NT2/D1 (cell line): ENCODE measurements around the gene TLR5.

Experiments
- YY1 ChIP-seq: IDR thresholded peaks from 2 replicates; pipeline ENCODE4 v1.6.1; 2011; ENCODE audit not compliant: insufficient read length, insufficient read depth
- ZNF274 ChIP-seq: IDR thresholded peaks from 2 replicates; pipeline ENCODE4 v1.6.1; 2011; ENCODE audit warnings: mild to moderate bottlenecking, low read depth, low read length

DNA sequence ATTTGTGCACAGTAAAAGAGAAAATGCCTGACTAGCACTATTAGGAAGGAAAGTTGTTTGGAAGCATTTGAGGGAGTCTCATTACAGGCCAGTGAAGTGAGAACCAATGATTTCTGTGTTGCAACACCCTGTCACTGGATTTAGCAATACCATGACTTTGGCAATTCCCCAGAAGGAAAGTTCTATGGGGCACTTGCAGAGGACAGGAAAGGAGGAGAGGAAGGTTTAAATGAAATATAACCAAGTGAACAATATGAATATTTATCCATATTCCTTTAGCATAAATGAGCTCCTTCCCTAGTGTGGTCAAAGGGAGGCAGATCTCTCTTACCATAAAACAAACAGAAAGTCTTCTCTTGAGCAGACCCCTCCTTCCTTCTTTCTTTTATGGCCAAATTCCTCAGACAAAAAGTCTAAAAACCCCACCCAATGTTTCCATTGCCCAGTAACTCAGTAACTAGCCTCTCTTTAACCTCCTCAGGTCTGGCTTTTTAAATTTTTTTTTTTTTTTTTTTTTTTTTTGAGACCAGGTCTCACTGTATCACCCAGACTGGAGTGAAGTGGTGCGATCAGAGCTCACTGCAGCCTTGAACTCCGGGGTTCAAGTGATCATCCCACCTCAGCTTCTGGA lies 5.5 kb downstream of the TLR5 start:
- TF ChIP-seq ZNF274 (no peak), YY1 (no peak)
